NK-92 (cell line): ENCODE results near the gene TFG.

Experiments
- DNase-seq: peaks from one replicate; lab custom pipeline; 2025; ENCODE audit not compliant: unreplicated experiment; lab: John Stamatoyannopoulos, UW

TFG gene

GRCh38 chr3:100703865-100704264 lies 5.4 kb upstream of the TFG start:
- DNase-seq = no peak

GRCh38 chr3:100706365-100706764 lies 2.9 kb upstream of the TFG start:
- DNase-seq = no peak

- no peak for DNase-seq
Observed at GRCh38 chr3:100708644-100708988, 678 bp upstream of the TFG start.

- DNase-seq = no peak
Observed at GRCh38 chr3:100709842-100710260, 557 bp downstream of the TFG start.

GRCh38 chr3:100710261-100710968 lies 1.1 kb downstream of the TFG start:
- no peak for DNase-seq

GRCh38 chr3:100715176-100715575 lies 5.9 kb downstream of the TFG start:
- no peak for DNase-seq

GRCh38 chr3:100717063-100717462 lies 7.8 kb downstream of the TFG start:
- no peak for DNase-seq

DNA sequence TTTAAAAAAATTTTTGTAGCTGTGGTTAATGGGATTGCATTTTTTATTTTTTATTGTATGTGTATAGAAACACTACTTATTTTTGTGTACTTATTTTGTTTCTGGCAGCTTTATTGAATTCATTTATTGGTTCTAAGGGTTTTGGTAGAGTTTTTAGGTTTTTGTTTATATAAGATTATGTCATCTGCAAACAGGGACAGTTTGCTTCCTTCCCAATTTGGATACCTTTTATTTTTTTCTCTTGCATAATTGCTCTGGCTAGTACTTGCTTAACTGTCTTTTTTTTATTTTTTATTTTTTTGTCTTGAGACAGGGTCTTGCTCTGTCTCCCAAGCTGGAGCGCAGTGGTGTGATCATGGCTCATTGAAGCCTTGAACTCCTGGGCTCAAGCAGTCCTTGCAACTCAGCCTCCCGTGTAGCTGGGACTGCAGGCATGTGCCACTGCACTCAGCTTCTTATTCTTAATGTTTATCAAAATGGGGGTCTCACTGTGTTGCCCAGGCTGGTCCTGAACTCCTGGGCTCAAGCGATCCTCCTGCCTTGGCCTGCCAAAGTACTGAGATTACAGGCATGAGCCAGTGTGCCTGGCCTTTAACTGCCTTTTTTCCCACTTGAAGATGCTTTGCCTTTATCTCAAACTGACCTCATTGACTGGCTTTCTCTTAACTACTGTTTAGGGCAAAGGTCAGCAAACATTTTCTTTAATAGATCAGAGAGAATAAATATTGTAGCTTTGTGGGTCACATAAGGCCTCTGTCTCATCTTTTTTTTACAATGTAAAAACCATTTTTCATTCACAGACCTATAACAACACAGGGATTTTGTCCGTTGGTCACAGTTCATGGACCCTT lies 8.6 kb downstream of the TFG start:
- DNase-seq = no peak

DNA sequence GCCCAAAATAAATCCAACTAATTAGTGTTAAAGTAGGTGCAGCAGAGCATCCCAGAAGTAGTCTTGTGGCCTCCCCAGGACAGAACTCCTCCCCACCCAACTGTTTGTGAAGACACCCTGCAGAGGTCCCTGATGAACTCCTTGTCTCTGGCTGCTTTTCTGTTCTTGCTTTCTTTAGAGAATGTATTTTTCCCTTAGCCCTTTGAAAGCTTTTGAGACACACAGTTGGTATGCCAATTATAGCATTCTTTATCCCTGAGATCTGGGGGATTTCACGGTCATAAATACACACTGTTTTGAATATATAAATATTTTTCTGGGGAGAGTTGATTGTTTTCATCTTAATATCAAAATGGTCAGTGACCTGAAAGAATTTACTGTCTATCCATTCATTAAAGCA lies 9.8 kb downstream of the TFG start:
- DNase-seq = no peak

GRCh38 chr3:100720426-100720825 lies 11.1 kb downstream of the TFG start:
- DNase-seq = no peak

GRCh38 chr3:100725935-100726513 lies 16.7 kb downstream of the TFG start:
- no peak for DNase-seq

DNA sequence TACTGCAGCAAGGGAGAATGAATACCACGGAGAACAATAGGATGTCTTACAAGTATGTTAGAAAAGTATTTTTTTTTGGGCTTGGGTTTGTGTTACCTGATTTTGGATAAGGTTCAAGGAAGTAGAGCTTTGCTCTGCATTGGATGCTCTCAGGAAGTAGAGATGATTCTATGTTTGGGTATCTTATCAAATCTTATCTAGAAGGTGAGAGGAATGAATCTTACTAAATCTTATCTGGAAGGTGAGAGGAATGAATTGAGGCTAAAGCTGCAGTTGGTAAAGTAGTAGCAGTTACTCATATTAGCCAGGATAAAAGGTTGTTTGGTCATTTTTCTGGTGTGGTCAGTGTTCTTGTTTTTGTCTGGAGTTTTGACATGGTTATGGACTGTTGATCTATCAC lies 17.4 kb downstream of the TFG start:
- no peak for DNase-seq

DNA sequence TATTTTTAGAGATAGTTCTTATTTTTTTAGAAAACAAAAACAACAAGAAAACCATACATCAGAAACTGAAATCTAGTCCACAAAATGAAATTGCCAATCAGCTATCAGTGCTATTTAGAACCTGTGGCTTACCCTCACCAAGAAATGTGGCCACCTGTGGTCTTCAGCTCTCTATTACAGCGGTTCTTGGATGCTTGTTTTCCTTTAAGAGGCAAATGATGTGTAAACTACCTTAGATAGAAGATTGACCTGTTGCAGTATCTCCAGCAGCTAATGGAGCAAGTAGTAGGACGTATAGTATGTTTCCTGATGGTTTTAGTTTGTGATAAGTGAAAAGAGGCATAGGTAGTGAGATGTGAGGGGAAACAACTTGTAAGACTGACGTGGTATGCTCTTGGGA lies 21.2 kb downstream of the TFG start:
- no peak for DNase-seq

DNA sequence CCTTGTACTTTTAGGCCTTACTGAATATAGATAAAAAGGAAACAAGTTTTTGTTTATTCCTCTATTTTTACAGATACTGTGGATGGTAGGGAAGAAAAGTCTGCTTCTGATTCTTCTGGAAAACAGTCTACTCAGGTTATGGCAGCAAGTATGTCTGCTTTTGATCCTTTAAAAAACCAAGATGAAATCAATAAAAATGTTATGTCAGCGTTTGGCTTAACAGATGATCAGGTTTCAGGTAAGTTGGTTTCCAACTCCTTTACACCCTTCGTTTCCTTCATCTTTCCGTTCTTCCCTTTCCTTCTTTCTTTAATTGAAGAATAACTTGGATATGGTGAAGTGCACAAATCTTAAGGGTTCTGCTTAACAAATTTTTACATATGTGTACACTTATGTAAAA lies 23.1 kb downstream of the TFG start:
- DNase-seq = no peak

- no peak for DNase-seq
Observed at GRCh38 chr3:100737334-100737733, 28.0 kb downstream of the TFG start.

GRCh38 chr3:100740207-100740606 lies 30.9 kb downstream of the TFG start:
- no peak for DNase-seq

GRCh38 chr3:100743535-100743934 lies 34.2 kb downstream of the TFG start:
- no peak for DNase-seq

DNA sequence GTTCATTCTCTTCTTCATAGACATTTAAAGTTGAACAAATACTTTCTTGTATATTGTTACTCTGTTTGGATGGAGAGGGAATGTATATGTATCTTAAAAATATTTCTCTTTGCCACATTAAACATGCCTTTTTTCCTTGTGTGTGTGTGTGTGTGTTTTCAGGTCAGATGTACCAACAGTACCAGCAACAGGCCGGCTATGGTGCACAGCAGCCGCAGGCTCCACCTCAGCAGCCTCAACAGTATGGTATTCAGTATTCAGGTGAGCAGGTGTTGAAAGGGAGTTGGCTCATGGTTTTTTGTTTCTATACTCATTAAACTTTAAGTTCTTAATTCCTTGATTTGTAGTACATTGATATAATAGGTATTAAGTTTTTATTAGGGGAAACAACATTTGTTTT lies 35.4 kb downstream of the TFG start:
- DNase-seq = no peak

DNA sequence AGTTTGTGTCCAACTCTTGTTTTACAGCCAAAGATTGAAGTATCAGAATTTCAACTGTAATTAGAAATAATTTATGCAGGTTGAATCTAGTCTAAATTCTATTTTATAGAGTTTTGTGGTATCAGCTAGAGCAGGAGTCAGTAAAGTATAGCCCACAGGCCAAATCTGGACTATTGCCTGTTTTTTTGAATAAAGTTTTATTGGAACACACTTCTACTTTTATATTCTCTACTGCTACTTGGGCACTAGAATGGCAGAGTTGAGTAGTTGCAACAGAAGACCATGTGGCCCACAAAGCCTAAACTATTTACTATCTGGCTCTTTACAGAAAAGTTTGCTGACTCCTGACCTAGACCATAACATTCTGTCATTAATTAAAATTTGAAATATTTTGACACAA lies 36.3 kb downstream of the TFG start:
- DNase-seq = no peak

DNA sequence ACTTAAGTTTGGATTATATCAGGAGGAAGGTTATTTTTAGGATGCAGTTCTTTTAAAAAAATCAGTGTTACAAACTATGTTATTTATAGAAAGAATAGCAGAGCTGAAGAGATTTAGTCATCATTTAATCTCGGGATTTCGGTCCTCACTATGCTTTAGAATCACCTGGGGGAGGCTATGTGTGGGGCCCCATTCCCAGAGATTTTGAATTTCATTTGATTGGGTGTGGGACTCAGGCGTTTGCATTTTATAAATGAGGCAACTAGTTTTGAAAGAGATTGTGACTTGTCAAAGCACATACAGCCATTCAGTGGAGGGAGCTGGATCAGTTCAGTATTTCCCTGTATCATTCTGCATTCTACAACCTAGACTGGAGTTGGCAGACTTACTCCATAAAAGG lies 36.8 kb downstream of the TFG start:
- DNase-seq = no peak

- no peak for DNase-seq
Observed at GRCh38 chr3:100748220-100748619, 38.9 kb downstream of the TFG start.

- no peak for DNase-seq
Observed at GRCh38 chr3:100748967-100749366, 39.7 kb downstream of the TFG start.
